GM12875 (cell line): ENCODE results near the gene ENTR1.

Experiments used
- H3K4me3 ChIP-seq: one replicate; pipeline ENCODE4 v1.5.1; 2011; ENCODE audit warnings: low read depth, low read length, control low read depth
- CTCF ChIP-seq: IDR thresholded peaks from 2 replicates; pipeline ENCODE4 v1.5.1; 2011; ENCODE audit warnings: low read depth, mild to moderate bottlenecking, control low read depth, inconsistent platforms, low read length, moderate library complexity, borderline replicate concordance; ENCODE audit not compliant: insufficient read depth

ENTR1 gene

GRCh38 chr9:136424750-136425362 is 14.4 kb upstream of the ENTR1 start:
- H3K4me3 ChIP-seq: no peak overlapping the region
- TF ChIP-seq CTCF: no peak

- no peak overlapping the region for H3K4me3 ChIP-seq
- TF ChIP-seq CTCF: no peak
Observed at GRCh38 chr9:136423432-136424146, 13.2 kb upstream of the ENTR1 start.

DNA sequence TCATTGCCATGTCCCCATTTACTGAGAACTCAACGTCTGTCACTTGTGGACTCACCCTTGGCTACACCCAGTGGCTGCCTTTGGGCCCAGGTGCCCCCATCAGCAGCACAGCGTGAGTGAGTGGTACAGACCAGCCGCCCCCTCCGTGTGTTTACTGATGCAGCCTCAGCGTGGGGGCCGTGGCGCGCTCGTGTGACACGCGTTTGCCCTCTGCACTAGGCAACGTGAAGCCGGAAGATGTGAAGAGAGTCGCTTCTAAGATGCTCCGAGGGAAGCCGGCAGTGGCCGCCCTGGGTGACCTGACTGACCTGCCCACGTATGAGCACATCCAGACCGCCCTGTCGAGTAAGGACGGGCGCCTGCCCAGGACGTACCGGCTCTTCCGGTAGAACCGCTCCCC is 12.5 kb upstream of the ENTR1 start:
- H3K4me3 ChIP-seq: no peak overlapping the region
- TF ChIP-seq CTCF: no peak

DNA sequence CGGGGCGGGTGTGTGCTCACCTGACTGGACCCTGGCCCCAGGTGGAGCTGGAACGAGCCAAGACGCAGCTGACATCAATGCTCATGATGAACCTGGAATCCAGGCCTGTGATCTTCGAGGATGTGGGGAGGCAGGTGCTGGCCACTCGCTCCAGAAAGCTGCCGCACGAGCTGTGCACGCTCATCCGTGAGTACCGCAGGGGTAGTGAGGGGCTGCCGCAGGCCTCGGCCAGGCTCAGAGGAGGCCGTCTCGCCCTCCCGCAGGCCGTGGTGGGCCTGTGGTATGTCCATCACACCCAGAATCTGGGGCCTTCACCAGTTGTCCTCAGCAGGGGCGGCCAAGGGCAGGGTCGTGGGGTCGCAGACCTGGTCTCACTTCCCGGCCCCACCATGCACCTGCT is 11.4 kb upstream of the ENTR1 start:
- no peak for TF ChIP-seq CTCF
- no peak overlapping the region for H3K4me3 ChIP-seq

DNA sequence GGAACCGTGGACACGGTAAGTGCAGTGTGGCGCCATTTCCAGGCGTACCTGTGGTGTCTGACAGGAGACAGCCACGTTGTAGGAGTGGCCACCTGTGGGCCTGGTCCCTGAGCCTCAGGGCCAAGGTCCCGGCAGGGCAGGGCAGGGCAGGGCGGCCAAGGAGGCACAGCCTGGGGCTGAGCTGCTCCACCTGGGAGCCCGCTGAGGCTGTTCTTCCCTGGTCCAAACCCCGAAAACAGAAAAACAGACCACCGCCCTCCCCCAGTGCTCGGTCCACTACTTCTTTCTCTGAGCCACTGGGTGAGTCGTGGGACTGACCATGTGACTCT is 8.6 kb upstream of the ENTR1 start:
- no peak overlapping the region for H3K4me3 ChIP-seq
- no peak for TF ChIP-seq CTCF

DNA sequence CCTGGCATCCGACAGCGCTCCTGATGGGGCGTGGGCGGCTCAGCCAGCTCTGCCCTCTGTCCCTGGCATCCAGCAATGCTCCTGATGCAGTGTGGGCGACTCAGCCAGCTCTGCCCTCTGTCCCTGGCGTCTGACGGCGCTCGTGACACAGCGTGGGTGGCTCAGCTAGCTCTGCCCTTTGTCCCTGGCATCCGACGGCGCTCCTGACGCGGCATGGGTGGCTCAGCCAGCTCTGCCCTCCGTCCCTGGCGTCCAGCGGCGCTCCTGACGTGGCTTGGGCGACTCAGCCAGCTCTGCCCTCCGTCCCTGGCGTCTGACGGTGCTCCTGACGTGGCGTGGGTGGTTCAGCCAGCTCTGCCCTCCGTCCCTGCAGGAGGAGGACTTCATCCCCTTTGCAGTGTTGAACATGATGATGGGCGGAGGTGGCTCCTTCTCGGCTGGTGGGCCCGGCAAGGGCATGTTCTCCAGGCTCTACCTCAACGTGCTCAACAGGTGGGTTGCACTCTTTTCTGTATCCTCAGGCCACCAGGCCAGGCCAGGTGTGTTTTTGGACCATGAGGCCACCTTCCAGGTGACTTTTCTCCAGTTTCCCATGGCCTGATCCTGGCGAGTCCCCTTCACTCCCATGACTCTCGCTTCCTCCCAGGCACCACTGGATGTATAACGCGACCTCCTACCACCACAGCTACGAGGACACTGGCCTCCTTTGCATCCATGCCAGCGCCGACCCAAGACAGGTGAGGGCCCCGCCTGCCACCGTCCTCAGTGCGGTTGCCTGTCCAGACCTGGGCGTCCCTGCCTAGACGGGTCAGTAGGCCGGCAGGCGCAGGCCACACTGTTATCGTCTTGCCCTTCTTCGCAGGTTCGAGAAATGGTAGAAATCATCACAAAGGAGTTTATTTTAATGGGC is 8.0 kb upstream of the ENTR1 start:
- TF ChIP-seq CTCF: no peak

More for the DNA sequence above, 8.0 kb upstream of the ENTR1 start:
- no peak overlapping the region for H3K4me3 ChIP-seq
